Esophagus squamous epithelium (tissue), 4 donors: ENCODE data around the gene ANKRD65.

Source experiments
- POLR2A ChIP-seq, 4 donors: fragments of 450-650 bp; IDR thresholded peaks; one replicate each; pipeline ENCODE4 v1.6.1; 2017; ENCODE audit warnings: antibody characterized with exemption in 4 of 4, mild to moderate bottlenecking in 4 of 4, moderate library complexity in 3 of 4
- TF ChIP-seq, protein P1 (sequence below), 6 experiments: fragments of 450-650 bp in 4 of 6; fragments of 200-600 bp in 2 of 6; sonication (generic) in 2 of 6; IDR thresholded peaks; one replicate each; pipeline ENCODE4 v1.5.1; 2016 to 2019; ENCODE audit warnings: antibody characterized with exemption in 6 of 6, mild to moderate bottlenecking in 4 of 6, moderate library complexity in 4 of 6

DNA sequence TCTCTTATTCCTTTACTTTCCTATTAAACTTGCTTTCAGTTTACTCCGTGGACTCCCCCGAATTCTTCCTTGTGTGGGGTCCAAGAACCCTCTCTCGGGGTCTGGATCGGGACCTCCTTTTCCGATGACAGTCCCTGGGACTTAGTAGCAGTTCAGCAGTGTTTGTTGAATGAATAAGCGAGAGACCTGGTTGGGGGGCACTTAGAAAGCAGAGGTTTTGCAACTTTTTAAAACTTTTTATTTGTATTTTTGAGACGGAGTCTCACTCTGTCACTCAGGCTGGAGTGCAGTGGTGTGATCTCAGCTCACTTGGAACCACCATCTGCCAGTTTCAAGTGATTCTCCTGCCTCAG is 2.1 kb upstream of the ANKRD65 start:
- TF ChIP-seq, protein P1, sequence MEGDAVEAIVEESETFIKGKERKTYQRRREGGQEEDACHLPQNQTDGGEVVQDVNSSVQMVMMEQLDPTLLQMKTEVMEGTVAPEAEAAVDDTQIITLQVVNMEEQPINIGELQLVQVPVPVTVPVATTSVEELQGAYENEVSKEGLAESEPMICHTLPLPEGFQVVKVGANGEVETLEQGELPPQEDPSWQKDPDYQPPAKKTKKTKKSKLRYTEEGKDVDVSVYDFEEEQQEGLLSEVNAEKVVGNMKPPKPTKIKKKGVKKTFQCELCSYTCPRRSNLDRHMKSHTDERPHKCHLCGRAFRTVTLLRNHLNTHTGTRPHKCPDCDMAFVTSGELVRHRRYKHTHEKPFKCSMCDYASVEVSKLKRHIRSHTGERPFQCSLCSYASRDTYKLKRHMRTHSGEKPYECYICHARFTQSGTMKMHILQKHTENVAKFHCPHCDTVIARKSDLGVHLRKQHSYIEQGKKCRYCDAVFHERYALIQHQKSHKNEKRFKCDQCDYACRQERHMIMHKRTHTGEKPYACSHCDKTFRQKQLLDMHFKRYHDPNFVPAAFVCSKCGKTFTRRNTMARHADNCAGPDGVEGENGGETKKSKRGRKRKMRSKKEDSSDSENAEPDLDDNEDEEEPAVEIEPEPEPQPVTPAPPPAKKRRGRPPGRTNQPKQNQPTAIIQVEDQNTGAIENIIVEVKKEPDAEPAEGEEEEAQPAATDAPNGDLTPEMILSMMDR (IDR thresholded peaks at IDR 0.05): no peak
- no peak for TF ChIP-seq POLR2A (IDR thresholded peaks at IDR 0.05)
